GM18873 (cell line): ENCODE results near the gene MARVELD3.

Experiments used
- ATAC-seq: cut with Tn5 transposase; IDR thresholded peaks from one replicate; pipeline ENCODE4 v1.9.1; 2021; ENCODE audit warnings: mild to moderate bottlenecking, moderate library complexity, moderate number of reproducible peaks; ENCODE audit not compliant: unreplicated experiment, low FRiP score

Gene MARVELD3

GRCh38 chr16:71618429-71618828 is 7.6 kb upstream of the MARVELD3 start:
- no peak for ATAC-seq

DNA sequence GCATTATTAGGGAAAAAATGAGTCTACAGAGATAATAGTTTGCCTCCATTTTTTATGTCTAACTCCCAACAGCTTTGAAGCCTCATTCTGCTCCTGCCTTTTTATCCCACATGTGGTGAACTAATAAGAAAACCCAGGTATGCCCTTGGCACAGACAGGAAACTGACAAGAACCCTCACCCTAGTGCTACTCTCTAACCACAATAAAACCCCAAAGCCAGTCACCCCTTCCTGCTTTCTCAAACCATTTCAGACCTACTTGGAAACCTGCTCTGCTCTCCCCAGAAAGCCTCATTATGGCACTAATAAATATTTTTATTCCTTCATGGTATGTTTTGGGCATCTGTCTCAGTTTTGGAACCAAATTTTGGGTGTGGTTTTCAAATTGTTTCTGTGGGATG is 3.9 kb upstream of the MARVELD3 start:
- ATAC-seq: no peak

GRCh38 chr16:71623597-71623996 is 2.4 kb upstream of the MARVELD3 start:
- ATAC-seq: no peak

GRCh38 chr16:71625113-71625850 is 702 bp upstream of the MARVELD3 start:
- no peak for ATAC-seq

DNA sequence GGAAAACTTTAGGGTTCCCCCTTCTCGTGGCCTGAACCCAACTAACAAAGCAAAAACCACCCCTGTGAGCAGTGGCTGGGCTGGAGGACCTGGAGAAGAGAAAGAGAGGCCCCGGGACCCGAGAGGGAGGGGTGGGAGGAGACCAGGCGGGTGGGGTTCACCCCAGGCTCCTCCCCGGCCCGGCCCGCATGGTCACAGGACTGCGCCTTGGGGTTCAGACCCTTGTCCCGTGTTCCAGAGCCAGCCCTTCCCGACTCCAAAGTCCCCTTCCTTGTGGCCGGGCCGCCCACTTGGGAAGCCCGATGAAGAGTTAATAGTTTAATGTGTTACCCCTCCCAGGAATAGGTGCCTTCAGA is 852 bp downstream of the MARVELD3 start:
- ATAC-seq: no peak

DNA sequence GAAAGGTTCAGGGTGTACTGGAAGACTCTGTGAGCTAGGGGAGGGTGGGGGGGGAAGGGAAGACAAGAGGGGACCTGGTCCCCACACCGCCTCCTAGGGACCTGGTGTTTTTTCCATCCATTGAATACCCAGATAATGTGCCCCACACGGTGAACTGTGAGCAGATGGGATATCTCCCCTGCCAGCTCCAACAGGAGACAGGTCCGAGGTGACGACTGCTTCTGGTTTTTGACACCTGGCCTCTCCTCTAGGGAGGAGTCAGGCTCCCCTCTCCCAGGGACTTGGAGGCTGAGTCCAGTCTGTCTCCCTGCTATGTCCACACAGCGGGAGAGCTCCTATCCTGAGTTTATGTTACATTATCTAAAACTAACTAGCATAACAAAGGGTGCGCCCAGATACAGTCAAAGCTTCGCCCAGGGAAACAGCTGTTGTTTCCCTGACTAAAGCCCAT is 1.8 kb downstream of the MARVELD3 start:
- no peak for ATAC-seq

DNA sequence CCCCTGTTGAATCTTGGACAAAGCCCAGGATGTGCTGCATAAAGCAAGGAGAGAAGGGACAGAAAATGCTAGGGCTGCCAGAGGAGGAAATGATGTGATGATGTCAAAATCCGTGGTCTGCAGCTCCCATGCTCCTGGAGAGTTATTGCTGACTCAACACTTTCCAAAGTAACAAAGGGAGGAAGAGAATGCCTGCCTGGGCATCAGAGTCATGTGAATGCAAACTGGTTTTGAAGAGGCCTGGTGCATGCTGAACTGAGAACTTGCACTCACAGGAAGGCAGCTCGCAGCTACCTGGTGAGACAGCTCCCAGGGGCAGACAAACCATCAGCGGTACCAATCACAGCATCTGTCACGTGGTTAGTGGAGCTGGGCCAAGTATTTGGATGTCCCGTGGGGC is 2.8 kb downstream of the MARVELD3 start:
- ATAC-seq: no peak

GRCh38 chr16:71629278-71630016 is 3.5 kb downstream of the MARVELD3 start:
- ATAC-seq: no peak

GRCh38 chr16:71630808-71631207 is 4.8 kb downstream of the MARVELD3 start:
- ATAC-seq: no peak

DNA sequence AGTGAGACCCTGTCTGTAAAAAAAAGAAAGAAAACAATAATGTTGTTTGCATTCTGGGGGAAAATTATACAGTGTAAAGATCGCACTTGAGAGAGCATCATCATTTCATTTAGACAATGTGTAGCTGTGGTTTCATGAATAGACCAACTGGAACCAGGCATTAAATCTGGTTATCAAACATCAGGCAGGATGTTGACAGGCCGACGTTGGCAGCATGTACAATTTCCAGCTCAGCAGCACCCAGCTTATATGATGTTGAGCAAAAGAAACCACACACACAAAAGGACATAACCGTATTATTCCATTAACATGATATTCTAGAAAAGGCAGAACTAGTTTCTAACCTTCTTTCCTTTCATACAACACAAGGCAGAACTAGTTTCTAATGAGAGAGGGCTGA is 5.8 kb downstream of the MARVELD3 start:
- no peak for ATAC-seq

DNA sequence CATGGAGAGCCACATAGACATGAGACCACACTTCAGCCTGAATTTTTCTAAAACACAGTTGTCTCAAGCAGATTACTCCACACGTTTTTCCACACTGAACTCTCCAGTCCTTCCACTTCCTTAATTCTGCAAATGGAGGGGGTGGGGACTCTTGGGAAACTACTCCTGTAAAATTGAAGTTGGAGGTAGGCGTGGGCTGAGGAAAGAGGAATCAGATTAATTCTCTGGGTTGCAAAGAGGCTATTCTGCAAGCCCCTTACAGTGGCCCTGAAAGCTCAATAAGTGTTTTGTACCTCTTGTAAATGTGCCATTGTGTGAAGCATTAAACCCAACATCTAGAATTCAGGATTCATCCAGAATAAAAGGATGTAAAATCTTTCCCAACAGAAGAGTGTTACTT is 9.6 kb downstream of the MARVELD3 start:
- no peak for ATAC-seq

DNA sequence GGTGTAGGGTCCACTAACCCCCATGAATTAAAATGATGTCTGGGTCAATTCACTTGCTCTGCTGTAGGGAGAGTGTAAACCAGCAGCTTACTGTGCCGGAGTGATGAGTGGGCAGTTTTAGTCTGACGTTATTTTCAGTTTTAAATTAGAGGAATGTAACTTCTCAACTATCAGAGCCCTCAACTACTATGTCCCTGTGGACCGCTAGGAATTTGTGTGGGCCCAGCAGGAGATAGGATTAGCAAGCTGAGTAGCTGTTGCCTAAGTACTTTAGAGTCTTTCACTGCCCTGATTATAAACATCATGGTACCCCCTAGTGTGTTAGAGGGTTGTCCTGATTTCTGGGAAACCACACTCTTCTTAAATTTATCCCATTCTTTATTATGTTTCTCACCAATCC is 11.4 kb downstream of the MARVELD3 start:
- no peak for ATAC-seq

- ATAC-seq: no peak
Observed at GRCh38 chr16:71645450-71645849, 19.5 kb downstream of the MARVELD3 start.

DNA sequence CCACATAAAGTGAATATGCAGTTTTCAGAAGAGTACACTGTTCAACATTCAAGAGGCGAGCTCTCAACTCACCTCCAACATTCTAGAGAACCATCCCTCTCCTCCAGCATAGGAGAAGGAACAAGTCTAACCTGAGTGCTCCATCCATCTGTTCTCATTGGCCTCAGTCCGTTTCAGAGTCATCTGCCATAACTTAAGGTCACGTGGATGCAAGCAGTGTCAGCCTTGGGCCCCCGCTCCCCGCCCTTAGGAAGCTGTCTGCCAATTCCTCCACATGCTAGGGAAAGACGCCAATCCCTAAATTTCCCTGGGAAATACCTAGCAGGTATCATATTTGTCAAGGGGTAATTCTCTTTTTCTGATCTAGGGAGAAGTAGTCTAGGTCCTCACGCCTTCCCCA is 21.4 kb downstream of the MARVELD3 start:
- no peak for ATAC-seq

GRCh38 chr16:71648162-71648561 is 22.2 kb downstream of the MARVELD3 start:
- ATAC-seq: no peak

DNA sequence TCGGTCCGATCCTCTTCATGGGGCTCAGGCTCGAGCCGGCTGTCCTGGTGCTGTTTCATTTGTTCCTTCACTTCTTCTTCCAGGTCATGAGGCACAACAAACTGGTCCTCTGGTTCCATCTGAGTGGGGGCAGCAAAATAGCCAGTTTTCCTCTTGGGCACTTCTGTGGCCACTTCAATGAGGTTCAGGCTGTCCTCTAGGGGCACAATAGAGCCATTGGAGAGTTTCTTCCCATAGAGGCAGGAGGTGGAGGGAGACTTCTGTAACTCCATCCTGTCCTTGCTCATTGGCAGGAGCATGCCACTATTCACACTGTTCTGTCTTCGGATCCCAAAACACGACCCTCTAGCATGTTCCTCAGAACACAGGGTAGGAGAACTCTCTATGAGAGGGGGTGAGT is 22.9 kb downstream of the MARVELD3 start:
- no peak for ATAC-seq

GRCh38 chr16:71649704-71650103 is 23.7 kb downstream of the MARVELD3 start:
- ATAC-seq: no peak

GRCh38 chr16:71658771-71659170 is 32.8 kb downstream of the MARVELD3 start:
- ATAC-seq: no peak

DNA sequence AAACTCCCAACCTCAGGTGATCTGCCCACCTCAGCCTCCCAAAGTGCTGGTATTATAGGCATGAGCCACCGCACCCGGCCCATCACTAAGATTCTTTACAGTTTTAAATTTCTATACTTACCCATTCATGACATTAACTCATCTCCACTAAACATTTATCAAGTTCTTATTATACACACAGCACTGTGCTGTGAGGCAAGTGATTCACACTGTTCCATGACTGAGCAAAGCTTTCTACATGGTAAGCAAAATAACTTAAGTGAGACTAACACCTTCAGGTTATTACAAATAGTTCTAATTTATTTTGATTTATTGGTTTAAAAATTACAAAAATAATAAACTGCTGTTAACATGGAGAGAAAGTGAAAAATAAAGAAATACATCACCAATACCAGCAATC is 33.5 kb downstream of the MARVELD3 start:
- ATAC-seq: no peak

DNA sequence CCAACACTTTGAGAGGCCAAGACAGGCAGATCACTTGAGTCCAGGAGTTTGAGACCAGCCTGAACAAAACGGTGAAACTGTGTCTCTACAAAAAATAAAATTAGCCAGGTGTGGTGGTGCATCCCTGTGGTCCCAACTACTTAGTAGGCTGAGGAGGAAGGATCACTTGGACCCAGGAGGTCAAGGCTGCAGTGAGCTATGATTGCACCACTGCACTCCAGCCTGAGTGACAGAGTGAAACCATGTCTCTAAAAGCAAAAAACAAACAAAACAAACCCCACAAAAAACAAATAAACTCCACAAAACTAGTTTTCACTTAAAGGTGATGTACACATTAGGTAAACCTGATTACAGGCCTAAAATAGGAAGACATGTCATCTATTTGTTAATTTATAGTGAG is 40.3 kb downstream of the MARVELD3 start:
- ATAC-seq: no peak

GRCh38 chr16:71666928-71667707 is 41.1 kb downstream of the MARVELD3 start:
- no peak for ATAC-seq
